ENCODE data around the gene PREP.

Gene PREP

GRCh38 chr6:105402939-105403935, at the start of gene PREP:
PREP (minus strand) TSS chr6:105403082; CDS start chr6:105402891, 191 bp downstream.
- Histone ChIP-seq H3K4me3 (peak within 1 kb of the TSS; percentile 90), H3K4me1 (peaks cover 15% of the 10 kb centered on the region), H3K9me3 (no peaks in the 10 kb centered on the region), H3K27me3 (ENCODE audit: low read depth) (no peaks in the 10 kb centered on the region), H3K36me3 (replicated peaks) (no peaks in the 10 kb centered on the region)
- peak; percentile 70 to 87 for DNase-seq (ENCODE audit: low spot score in 2 of 2)
- in situ Hi-C loops (cut with MboI; ENCODE audit: low sequenced_read_pairs) = loop anchor here (5.0 kb wide), 1 partner anchor 316 kb away; no protein-coding TSS in a partner anchor

DNA sequence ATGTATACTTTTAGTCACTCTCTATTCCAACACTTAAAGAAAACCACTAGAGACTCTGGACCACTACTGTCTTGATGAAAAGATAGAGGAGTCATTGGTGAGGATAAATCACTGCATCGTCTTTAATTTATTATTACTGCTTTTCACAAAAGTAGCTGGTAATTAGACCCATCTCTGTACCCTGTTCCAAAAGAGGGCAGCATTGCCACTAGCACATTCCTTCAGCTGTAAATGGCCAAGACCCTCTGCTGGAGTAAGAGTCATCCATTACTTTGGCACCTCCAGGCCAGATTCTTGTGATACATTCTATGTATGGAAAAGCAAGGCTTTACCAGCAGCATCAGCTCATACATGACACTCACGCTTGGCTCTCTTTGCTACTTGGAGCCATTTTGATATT, 49.5 kb upstream of the PREP start:
- no peak for DNase-seq (ENCODE audit: low spot score in 2 of 2)
- H3K4me3 ChIP-seq = no peak overlapping the region
- in situ Hi-C loops (cut with MboI; ENCODE audit: low sequenced_read_pairs) = no loop called here
- H3K36me3 ChIP-seq (replicated peaks) = no peaks in the 10 kb centered on the region
- no peaks in the 10 kb centered on the region for H3K9me3 ChIP-seq
- no peaks in the 10 kb centered on the region for H3K27me3 ChIP-seq (ENCODE audit: low read depth)
- peaks cover 19% of the 10 kb centered on the region for H3K4me1 ChIP-seq

GRCh38 chr6:105449756-105450390, 47.0 kb upstream of the PREP start:
- Histone ChIP-seq H3K4me1 (peaks cover 19% of the 10 kb centered on the region), H3K27me3 (ENCODE audit: low read depth) (no peaks in the 10 kb centered on the region), H3K4me3 (no peak overlapping the region), H3K9me3 (no peaks in the 10 kb centered on the region), H3K36me3 (replicated peaks) (no peaks in the 10 kb centered on the region)
- no peak for DNase-seq (ENCODE audit: low spot score in 2 of 2)
- in situ Hi-C loops (cut with MboI; ENCODE audit: low sequenced_read_pairs) = no loop called here

- no peaks in the 10 kb centered on the region for H3K9me3 ChIP-seq
- no peak overlapping the region for H3K4me3 ChIP-seq
- in situ Hi-C loops (cut with MboI; ENCODE audit: low sequenced_read_pairs) = no loop called here
- no peak for DNase-seq (ENCODE audit: low spot score in 2 of 2)
- no peaks in the 10 kb centered on the region for H3K36me3 ChIP-seq (replicated peaks)
- H3K4me1 ChIP-seq = no peaks in the 10 kb centered on the region
- H3K27me3 ChIP-seq (ENCODE audit: low read depth) = no peaks in the 10 kb centered on the region
These were observed 42.6 kb upstream of the PREP start for GRCh38 chr6:105445481-105445880.

DNA sequence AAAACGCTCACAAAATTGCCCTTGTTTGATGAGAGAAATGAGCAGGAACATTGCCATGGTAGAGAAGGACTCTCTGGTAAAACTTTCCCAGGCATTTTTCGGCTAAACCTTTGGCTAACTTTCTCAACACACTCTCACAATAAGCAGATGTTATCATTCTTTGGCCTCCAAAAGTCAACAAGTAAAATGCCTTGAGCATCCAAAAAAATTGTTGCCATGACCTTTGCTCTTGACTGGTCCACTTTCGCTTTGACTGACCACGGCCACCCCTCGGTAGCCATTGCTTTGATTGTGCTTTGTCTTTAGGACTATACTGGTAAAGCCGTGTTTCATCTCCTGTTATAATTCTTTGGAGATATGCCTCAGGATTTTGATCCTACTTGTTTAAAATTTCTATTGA, 41.1 kb upstream of the PREP start:
- H3K27me3 ChIP-seq (ENCODE audit: low read depth) = no peaks in the 10 kb centered on the region
- in situ Hi-C loops (cut with MboI; ENCODE audit: low sequenced_read_pairs) = no loop called here
- DNase-seq (ENCODE audit: low spot score in 2 of 2) = no peak
- no peaks in the 10 kb centered on the region for H3K36me3 ChIP-seq (replicated peaks)
- no peak overlapping the region for H3K4me3 ChIP-seq
- no peaks in the 10 kb centered on the region for H3K9me3 ChIP-seq
- no peaks in the 10 kb centered on the region for H3K4me1 ChIP-seq

DNA sequence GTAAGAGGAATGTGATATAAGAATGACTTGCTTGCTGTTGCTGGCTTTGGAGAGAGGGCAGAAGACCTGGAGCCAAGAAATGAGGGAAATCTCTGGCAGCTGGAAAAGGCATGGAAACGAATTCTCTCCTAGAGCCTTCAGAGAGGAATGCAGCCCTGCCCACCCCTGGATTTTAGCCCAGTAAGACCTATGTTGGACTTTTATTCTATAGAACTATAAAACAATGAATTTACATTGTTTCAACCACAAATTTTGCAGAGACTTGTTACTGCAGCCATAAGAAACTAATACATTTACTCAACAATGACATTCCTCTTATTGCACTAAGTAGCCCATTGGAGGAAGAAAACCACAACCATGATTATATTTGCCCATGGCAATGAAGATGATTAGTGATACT, 39.5 kb upstream of the PREP start:
- Histone ChIP-seq H3K4me1 (no peaks in the 10 kb centered on the region), H3K36me3 (replicated peaks) (no peaks in the 10 kb centered on the region), H3K27me3 (ENCODE audit: low read depth) (no peaks in the 10 kb centered on the region), H3K4me3 (no peak overlapping the region), H3K9me3 (no peaks in the 10 kb centered on the region)
- no peak for DNase-seq (ENCODE audit: low spot score in 2 of 2)
- in situ Hi-C loops (cut with MboI; ENCODE audit: low sequenced_read_pairs) = no loop called here

GRCh38 chr6:105437236-105437635, 34.4 kb upstream of the PREP start:
- Histone ChIP-seq H3K4me1 (peaks cover 12% of the 10 kb centered on the region), H3K36me3 (replicated peaks) (no peaks in the 10 kb centered on the region), H3K27me3 (ENCODE audit: low read depth) (no peaks in the 10 kb centered on the region), H3K4me3 (no peak overlapping the region), H3K9me3 (no peaks in the 10 kb centered on the region)
- in situ Hi-C loops (cut with MboI; ENCODE audit: low sequenced_read_pairs) = no loop called here
- DNase-seq (ENCODE audit: low spot score in 2 of 2) = no peak

GRCh38 chr6:105433723-105434122, 30.8 kb upstream of the PREP start:
- Histone ChIP-seq H3K36me3 (replicated peaks) (no peaks in the 10 kb centered on the region), H3K9me3 (no peaks in the 10 kb centered on the region), H3K4me1 (peaks cover 12% of the 10 kb centered on the region), H3K4me3 (no peak overlapping the region), H3K27me3 (ENCODE audit: low read depth) (no peaks in the 10 kb centered on the region)
- in situ Hi-C loops (cut with MboI; ENCODE audit: low sequenced_read_pairs) = no loop called here
- DNase-seq (ENCODE audit: low spot score in 2 of 2) = no peak

GRCh38 chr6:105432797-105433196, 29.9 kb upstream of the PREP start:
- Histone ChIP-seq H3K36me3 (replicated peaks) (no peaks in the 10 kb centered on the region), H3K27me3 (ENCODE audit: low read depth) (no peaks in the 10 kb centered on the region)
- in situ Hi-C loops (cut with MboI; ENCODE audit: low sequenced_read_pairs) = no loop called here

DNA sequence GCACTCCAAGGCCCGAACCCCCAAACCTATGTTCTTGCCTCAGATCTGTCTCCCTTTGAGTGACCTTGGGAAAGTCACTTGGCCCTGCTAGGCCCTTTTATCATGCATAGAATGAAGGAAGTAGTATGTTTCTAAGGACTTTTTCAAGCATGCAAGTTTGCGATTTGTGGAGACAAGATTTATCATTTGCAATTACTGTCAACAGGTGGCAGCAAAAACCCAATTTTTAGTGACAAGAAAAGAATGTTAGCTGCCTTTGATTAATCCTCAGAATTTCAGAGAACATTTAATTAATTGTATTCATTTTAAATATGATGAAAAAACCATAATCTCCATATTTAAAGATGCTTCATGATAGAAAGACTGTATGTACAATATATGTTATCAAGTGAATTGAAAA, 28.3 kb upstream of the PREP start:
- Histone ChIP-seq H3K4me1 (peaks cover 12% of the 10 kb centered on the region), H3K36me3 (replicated peaks) (no peaks in the 10 kb centered on the region), H3K9me3 (no peaks in the 10 kb centered on the region), H3K27me3 (ENCODE audit: low read depth) (no peaks in the 10 kb centered on the region), H3K4me3 (no peak overlapping the region)
- in situ Hi-C loops (cut with MboI; ENCODE audit: low sequenced_read_pairs) = no loop called here
- peak; percentile 52 to 71 for DNase-seq (ENCODE audit: low spot score in 2 of 2)

More at GRCh38 chr6:105432797-105433196, 29.9 kb upstream of the PREP start:
- Histone ChIP-seq H3K4me3 (no peak overlapping the region), H3K4me1 (peaks cover 12% of the 10 kb centered on the region), H3K9me3 (no peaks in the 10 kb centered on the region)
- DNase-seq (ENCODE audit: low spot score in 2 of 2) = peak; percentile 35 to 64

DNA sequence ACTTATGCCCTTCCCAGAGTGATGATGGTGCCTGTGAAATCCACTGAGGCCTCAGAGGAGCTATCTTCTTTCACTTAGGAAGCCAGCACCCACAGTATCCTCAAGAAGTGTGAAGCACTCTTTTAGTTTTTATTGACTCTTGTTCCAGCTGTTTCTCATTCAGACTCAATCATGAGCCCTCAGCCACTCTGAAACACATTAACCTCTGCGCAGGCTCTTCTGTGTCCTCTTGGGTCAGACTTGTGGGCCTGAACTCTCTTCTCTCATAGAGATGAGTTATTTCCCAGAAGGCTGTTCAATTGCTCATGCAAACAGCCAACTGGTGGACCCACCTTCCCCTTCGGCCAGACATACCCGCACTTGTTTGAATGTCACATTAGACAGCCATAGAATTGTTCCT, 27.8 kb upstream of the PREP start:
- in situ Hi-C loops (cut with MboI; ENCODE audit: low sequenced_read_pairs) = no loop called here
- DNase-seq (ENCODE audit: low spot score in 2 of 2) = no peak

GRCh38 chr6:105429676-105430075, 26.8 kb upstream of the PREP start:
- no peak for DNase-seq (ENCODE audit: low spot score in 2 of 2)
- Histone ChIP-seq H3K9me3 (no peaks in the 10 kb centered on the region), H3K4me3 (no peak overlapping the region), H3K27me3 (ENCODE audit: low read depth) (no peaks in the 10 kb centered on the region), H3K36me3 (replicated peaks) (no peaks in the 10 kb centered on the region), H3K4me1 (peaks cover 12% of the 10 kb centered on the region)
- in situ Hi-C loops (cut with MboI; ENCODE audit: low sequenced_read_pairs) = no loop called here

More for the DNA sequence above, 27.8 kb upstream of the PREP start:
- H3K9me3 ChIP-seq = no peaks in the 10 kb centered on the region
- no peaks in the 10 kb centered on the region for H3K27me3 ChIP-seq (ENCODE audit: low read depth)
- no peak overlapping the region for H3K4me3 ChIP-seq
- H3K36me3 ChIP-seq (replicated peaks) = no peaks in the 10 kb centered on the region
- H3K4me1 ChIP-seq = peaks cover 12% of the 10 kb centered on the region

GRCh38 chr6:105428342-105428957, 25.6 kb upstream of the PREP start:
- Histone ChIP-seq H3K4me1 (peaks cover 12% of the 10 kb centered on the region), H3K27me3 (ENCODE audit: low read depth) (no peaks in the 10 kb centered on the region), H3K9me3 (no peaks in the 10 kb centered on the region), H3K4me3 (no peak overlapping the region), H3K36me3 (replicated peaks) (no peaks in the 10 kb centered on the region)
- in situ Hi-C loops (cut with MboI; ENCODE audit: low sequenced_read_pairs) = no loop called here
- no peak for DNase-seq (ENCODE audit: low spot score in 2 of 2)

Measured in HAP-1 (cell line).